A549 treated with AZD9567 at 1 μM for 4 hours (cell line): ENCODE measurements around the gene NEUROG2. TPM values are rescaled to one million over a fixed set of nuclear protein-coding genes. Genes with fewer than 3 reads are reported as not detected.

Experiments used
- total RNA-seq: library from RNA; stranded (reverse); fragments of 200-300 nt; extraction: Qiagen RNA extraction; gene quantifications from 5 replicates; pipeline ENCODE4 v1.2.3, GENCODE V29; 2022; ENCODE audit not compliant: insufficient read depth

The NEUROG2 gene
- 0.03 TPM in 1 of 5 replicates, not detected in the others for total RNA-seq

GRCh38 chr4:112516066-112516470, at the start of gene NEUROG2:
Gene NEUROG2 (minus strand): TSS chr4:112516180. CDS start chr4:112515475, 705 bp downstream.

Other genes with a start within 250 kb of the NEUROG2 start
- 4.1 to 8.4 TPM (median 4.5 TPM) in 5 replicates for gene TIFA, start 230.3 kb downstream of the NEUROG2 start, total RNA-seq
- 1.8 to 3.1 TPM (median 1.9 TPM) in 5 replicates for gene ALPK1, start 218.8 kb downstream of the NEUROG2 start, total RNA-seq
- gene ZGRF1, start 120.7 kb upstream of the NEUROG2 start, total RNA-seq: 2.9 to 4.9 TPM (median 3.3 TPM) in 5 replicates
- 22.1 to 32.9 TPM (median 24.4 TPM) in 5 replicates for gene LARP7, start 121.0 kb upstream of the NEUROG2 start, total RNA-seq